CD8-positive, alpha-beta memory T cell (primary cell): ENCODE results near the gene CLRN1. TPM values are rescaled to one million over a fixed set of nuclear protein-coding genes. Genes with fewer than 3 reads are reported as not detected.

Experiments
- CTCF ChIA-PET: fragments of 350-600 bp; sonication (Branson Sonifier 250); formaldehyde crosslinking; loops from one replicate; lab custom pipeline; 2021; ENCODE audit warnings: antibody characterized with exemption; lab: Charles Lee
- POLR2A ChIA-PET: fragments of 350-600 bp; sonication (Branson Sonifier 250); formaldehyde crosslinking; loops from one replicate; lab custom pipeline; 2021; ENCODE audit warnings: antibody characterized with exemption; lab: Charles Lee
- DNase-seq, 5 donors: peaks; one replicate each; pipeline versions ENCODE4 v3.0.0 to v3.0.0-alpha.2; 2020 to 2022; ENCODE audit warnings: mixed read lengths in 1 of 5
- H3K27ac ChIP-seq: one replicate; pipeline ENCODE4 v1.7.0; 2013; ENCODE audit warnings: low read depth, mild to moderate bottlenecking, low read length, moderate library complexity
- H3K27me3 ChIP-seq: 2 replicates; pipeline ENCODE4 v1.7.0; 2013; ENCODE audit warnings: low read length, mild to moderate bottlenecking; ENCODE audit not compliant: insufficient read depth, poor library complexity, severe bottlenecking
- H3K36me3 ChIP-seq: 2 replicates; pipeline ENCODE4 v1.7.0; 2013; ENCODE audit warnings: mild to moderate bottlenecking, low read length, moderate library complexity; ENCODE audit not compliant: insufficient read depth
- H3K4me1 ChIP-seq: 2 replicates; pipeline ENCODE4 v1.7.0; 2013; ENCODE audit warnings: mild to moderate bottlenecking, low read length, moderate library complexity; ENCODE audit not compliant: insufficient read depth
- H3K4me3 ChIP-seq: 2 replicates; pipeline ENCODE4 v1.7.0; 2013; ENCODE audit warnings: mild to moderate bottlenecking, low read length
- H3K9me3 ChIP-seq: 2 replicates; pipeline ENCODE4 v1.7.0; 2013; ENCODE audit warnings: mild to moderate bottlenecking, low read length
- H3K27ac Mint-ChIP-seq, 8 donors: one replicate each; pipeline ENCODE4 v1.8.0; 2020 to 2021; ENCODE audit warnings: mixed read lengths in 8 of 8, mild to moderate bottlenecking in 6 of 8, inconsistent platforms in 3 of 8, moderate library complexity in 3 of 8
- H3K27me3 Mint-ChIP-seq, 2 donors: one replicate each; pipeline ENCODE4 v1.8.0; 2020 to 2021; ENCODE audit warnings: mixed read lengths in 2 of 2, mild to moderate bottlenecking in 1 of 2, moderate library complexity in 1 of 2
- H3K36me3 Mint-ChIP-seq, 3 donors: one replicate each; pipeline ENCODE4 v1.8.0; 2020 to 2021; ENCODE audit warnings: mixed read lengths in 3 of 3, inconsistent platforms in 1 of 3, mild to moderate bottlenecking in 1 of 3
- H3K4me1 Mint-ChIP-seq, 3 donors: one replicate each; pipeline ENCODE4 v1.8.0; 2020 to 2021; ENCODE audit warnings: mixed read lengths in 3 of 3, inconsistent platforms in 1 of 3, mild to moderate bottlenecking in 1 of 3
- H3K4me3 Mint-ChIP-seq, 7 donors: one replicate each; pipeline ENCODE4 v1.8.0; 2020 to 2021; ENCODE audit warnings: mixed read lengths in 7 of 7, mild to moderate bottlenecking in 6 of 7, moderate library complexity in 4 of 7, inconsistent platforms in 2 of 7
- H3K9me3 Mint-ChIP-seq, 5 donors: one replicate each; pipeline ENCODE4 v1.8.0; 2020 to 2022; ENCODE audit warnings: mixed read lengths in 5 of 5, mild to moderate bottlenecking in 3 of 5, moderate library complexity in 2 of 5, inconsistent platforms in 1 of 5
- polyA plus RNA-seq: library from polyadenylated mRNA; unstranded; fragments of 300-500 nt; fragmentation: Illumina TruSeq; gene quantifications from one replicate; pipeline ENCODE4 v1.2.3, GENCODE V29; 2021
- total RNA-seq, 2 experiments: library from RNA; stranded (reverse); gene quantifications; one replicate each; pipeline ENCODE4 v1.2.3, GENCODE V29; 2021

Gene CLRN1
- total RNA-seq (not detected), polyA plus RNA-seq (not detected)

GRCh38 chr3:150972366-150973071 lies at the start of gene CLRN1:
Gene CLRN1 (minus strand): TSS chr3:150972727. CDS start chr3:150972708, 19 bp downstream.
- DNase-seq: no peak
- H3K27me3 Mint-ChIP-seq: peaks cover 14 to 31% of the 10 kb centered on the region in 2 donors
- H3K27ac Mint-ChIP-seq: no peak within 1 kb of the TSS
- no peaks in the 10 kb centered on the region for H3K9me3 ChIP-seq
- H3K36me3 ChIP-seq: no peaks in the 10 kb centered on the region
- peaks cover 3% of the 10 kb centered on the region for H3K27me3 ChIP-seq
- H3K4me3 ChIP-seq: no peak within 1 kb of the TSS
- ChIA-PET CTCF (no interaction called here), POLR2A (no interaction called here)
- H3K4me1 Mint-ChIP-seq: no peaks in the 10 kb centered on the region
- H3K9me3 Mint-ChIP-seq: no peaks in the 10 kb centered on the region
- no peak within 1 kb of the TSS for H3K4me3 Mint-ChIP-seq
- H3K36me3 Mint-ChIP-seq: no peaks in the 10 kb centered on the region
- no peaks in the 10 kb centered on the region for H3K4me1 ChIP-seq
- H3K27ac ChIP-seq: no peak within 1 kb of the TSS

GRCh38 chr3:151016478-151016795 lies 43.9 kb upstream of the CLRN1 start:
- Mint-ChIP-seq H3K27ac (no peak overlapping the region), H3K36me3 (no peaks in the 10 kb centered on the region), H3K4me1 (no peaks in the 10 kb centered on the region), H3K27me3 (peaks cover 0 to 8% of the 10 kb centered on the region in 2 donors), H3K4me3 (no peak overlapping the region), H3K9me3 (no peaks in the 10 kb centered on the region)
- Histone ChIP-seq H3K27me3 (no peaks in the 10 kb centered on the region), H3K36me3 (no peaks in the 10 kb centered on the region), H3K4me1 (no peaks in the 10 kb centered on the region), H3K27ac (no peak overlapping the region), H3K4me3 (no peak overlapping the region), H3K9me3 (no peaks in the 10 kb centered on the region)
- ChIA-PET POLR2A (no interaction called here), CTCF (no interaction called here)
- no peak for DNase-seq

- Mint-ChIP-seq H3K4me1 (no peaks in the 10 kb centered on the region), H3K36me3 (no peaks in the 10 kb centered on the region), H3K27me3 (peaks cover 0 to 8% of the 10 kb centered on the region in 2 donors), H3K4me3 (no peak overlapping the region), H3K9me3 (no peaks in the 10 kb centered on the region), H3K27ac (no peak overlapping the region)
- Histone ChIP-seq H3K27me3 (no peaks in the 10 kb centered on the region), H3K4me3 (no peak overlapping the region), H3K9me3 (no peaks in the 10 kb centered on the region), H3K27ac (no peak overlapping the region), H3K36me3 (no peaks in the 10 kb centered on the region), H3K4me1 (no peaks in the 10 kb centered on the region)
- ChIA-PET POLR2A (no interaction called here), CTCF (no interaction called here)
- no peak for DNase-seq
These were observed 43.4 kb upstream of the CLRN1 start for GRCh38 chr3:151015767-151016477.

GRCh38 chr3:151015181-151015580 lies 42.7 kb upstream of the CLRN1 start:
- H3K27me3 ChIP-seq: no peaks in the 10 kb centered on the region
- Mint-ChIP-seq H3K27ac (no peak overlapping the region), H3K36me3 (no peaks in the 10 kb centered on the region), H3K4me3 (no peak overlapping the region), H3K9me3 (no peaks in the 10 kb centered on the region), H3K27me3 (peaks cover 0 to 14% of the 10 kb centered on the region in 2 donors), H3K4me1 (no peaks in the 10 kb centered on the region)
- H3K4me3 ChIP-seq: no peak overlapping the region
- no peaks in the 10 kb centered on the region for H3K9me3 ChIP-seq
- CTCF ChIA-PET: no interaction called here
- H3K27ac ChIP-seq: no peak overlapping the region
- no peak for DNase-seq
- POLR2A ChIA-PET: no interaction called here
- no peaks in the 10 kb centered on the region for H3K4me1 ChIP-seq
- H3K36me3 ChIP-seq: no peaks in the 10 kb centered on the region

GRCh38 chr3:151014501-151015018 lies 42.0 kb upstream of the CLRN1 start:
- Mint-ChIP-seq H3K27me3 (peaks cover 0 to 17% of the 10 kb centered on the region in 2 donors), H3K4me1 (no peaks in the 10 kb centered on the region), H3K4me3 (no peak overlapping the region), H3K9me3 (no peaks in the 10 kb centered on the region), H3K27ac (no peak overlapping the region), H3K36me3 (no peaks in the 10 kb centered on the region)
- Histone ChIP-seq H3K4me1 (no peaks in the 10 kb centered on the region), H3K9me3 (no peaks in the 10 kb centered on the region), H3K36me3 (no peaks in the 10 kb centered on the region), H3K4me3 (no peak overlapping the region), H3K27me3 (no peaks in the 10 kb centered on the region), H3K27ac (no peak overlapping the region)
- POLR2A ChIA-PET: no interaction called here
- no peak for DNase-seq
- CTCF ChIA-PET: no interaction called here

- no peaks in the 10 kb centered on the region for H3K36me3 ChIP-seq
- H3K4me1 ChIP-seq: no peaks in the 10 kb centered on the region
- H3K27ac Mint-ChIP-seq: no peak overlapping the region
- ChIA-PET POLR2A (no interaction called here), CTCF (no interaction called here)
- H3K27me3 ChIP-seq: no peaks in the 10 kb centered on the region
- no peaks in the 10 kb centered on the region for H3K4me1 Mint-ChIP-seq
- H3K9me3 ChIP-seq: no peaks in the 10 kb centered on the region
- no peaks in the 10 kb centered on the region for H3K36me3 Mint-ChIP-seq
- peaks cover under 1 to 17% of the 10 kb centered on the region in 2 donors for H3K27me3 Mint-ChIP-seq
- H3K27ac ChIP-seq: no peak overlapping the region
- DNase-seq: no peak
- no peak overlapping the region for H3K4me3 ChIP-seq
- H3K9me3 Mint-ChIP-seq: no peaks in the 10 kb centered on the region
- H3K4me3 Mint-ChIP-seq: no peak overlapping the region
These were observed 40.2 kb upstream of the CLRN1 start for GRCh38 chr3:151012753-151013152.

GRCh38 chr3:151011427-151011826 lies 38.9 kb upstream of the CLRN1 start:
- CTCF ChIA-PET: no interaction called here
- DNase-seq: no peak
- H3K27me3 ChIP-seq: no peaks in the 10 kb centered on the region
- H3K4me1 ChIP-seq: no peaks in the 10 kb centered on the region
- no peaks in the 10 kb centered on the region for H3K9me3 ChIP-seq
- H3K27ac ChIP-seq: no peak overlapping the region
- Mint-ChIP-seq H3K36me3 (no peaks in the 10 kb centered on the region), H3K4me3 (no peak overlapping the region), H3K27me3 (peaks cover 2 to 20% of the 10 kb centered on the region in 2 donors), H3K4me1 (no peaks in the 10 kb centered on the region), H3K9me3 (no peaks in the 10 kb centered on the region), H3K27ac (no peak overlapping the region)
- no peak overlapping the region for H3K4me3 ChIP-seq
- H3K36me3 ChIP-seq: no peaks in the 10 kb centered on the region
- POLR2A ChIA-PET: no interaction called here

- Histone ChIP-seq H3K36me3 (no peaks in the 10 kb centered on the region), H3K27me3 (no peaks in the 10 kb centered on the region), H3K9me3 (no peaks in the 10 kb centered on the region), H3K4me3 (no peak overlapping the region), H3K4me1 (no peaks in the 10 kb centered on the region), H3K27ac (no peak overlapping the region)
- Mint-ChIP-seq H3K27me3 (peaks cover 2 to 18% of the 10 kb centered on the region in 2 donors), H3K9me3 (no peaks in the 10 kb centered on the region), H3K36me3 (no peaks in the 10 kb centered on the region), H3K4me3 (no peak overlapping the region), H3K27ac (no peak overlapping the region), H3K4me1 (no peaks in the 10 kb centered on the region)
- DNase-seq: no peak
- ChIA-PET POLR2A (no interaction called here), CTCF (no interaction called here)
These were observed 37.5 kb upstream of the CLRN1 start for GRCh38 chr3:151009981-151010380.
